NCI-H1930 (cell line): Measurements from ENCODE around the gene RASSF3.
"Not testable (repeated sequence)": the region's sequence is repeated elsewhere in the genome, so short reads cannot be mapped to it uniquely, and the experiment has no call there.

ENCODE experiments used
- DNase-seq, 2 experiments: peaks; one replicate each; lab custom pipeline; 2025; lab: John Stamatoyannopoulos, UW

RASSF3 gene

DNA sequence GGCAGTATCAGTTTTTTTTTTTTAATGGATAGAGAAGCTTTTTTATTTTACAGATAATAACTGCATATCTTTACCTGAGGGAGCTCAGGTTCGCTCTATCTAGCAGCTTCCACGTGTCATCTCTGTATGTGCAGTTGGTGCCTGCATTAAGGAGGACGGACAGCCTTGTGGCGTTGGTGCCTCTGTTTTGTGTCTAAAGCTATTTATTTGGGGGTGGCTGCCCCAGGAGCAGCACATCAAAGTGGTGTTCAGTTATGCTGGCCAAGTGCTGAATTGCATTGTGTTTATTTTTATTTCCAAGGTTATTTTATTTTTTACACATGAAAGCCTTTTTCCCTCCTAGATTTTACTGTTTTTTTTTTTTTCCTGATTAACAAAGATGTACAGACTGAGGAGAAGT, 59.7 kb downstream of the RASSF3 start:
- no peak for DNase-seq

GRCh38 chr12:64670919-64671639, 60.8 kb downstream of the RASSF3 start:
- DNase-seq = no peak

- no peak for DNase-seq
Measured at GRCh38 chr12:64671681-64672080, 61.4 kb downstream of the RASSF3 start.

DNA sequence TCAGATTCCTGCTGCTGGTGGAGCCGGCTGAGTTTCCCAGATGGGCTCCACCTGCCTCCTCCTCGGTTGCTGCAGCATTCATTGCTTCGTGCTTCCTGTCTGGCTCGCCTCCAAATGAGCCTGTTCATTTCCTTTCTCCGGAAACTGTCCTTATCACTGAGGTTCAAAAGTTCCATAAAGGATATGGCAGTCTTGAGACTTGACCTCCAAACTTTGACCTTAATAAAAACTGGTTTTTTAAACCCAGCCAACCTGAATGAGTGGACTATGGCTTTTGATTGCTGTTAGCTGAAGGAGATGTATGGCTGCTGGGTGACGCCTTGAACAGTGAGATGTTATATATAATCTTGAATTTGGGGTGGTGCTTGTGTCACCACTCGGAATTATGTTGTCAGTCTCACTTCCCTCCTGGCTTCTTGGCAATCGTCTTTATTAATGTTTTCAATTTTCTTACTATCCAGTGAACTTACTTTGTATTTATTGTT, 62.7 kb downstream of the RASSF3 start:
- DNase-seq = no peak

GRCh38 chr12:64673490-64674169, 63.3 kb downstream of the RASSF3 start:
- no peak for DNase-seq

GRCh38 chr12:64674367-64674922, 64.2 kb downstream of the RASSF3 start:
- no peak for DNase-seq

DNA sequence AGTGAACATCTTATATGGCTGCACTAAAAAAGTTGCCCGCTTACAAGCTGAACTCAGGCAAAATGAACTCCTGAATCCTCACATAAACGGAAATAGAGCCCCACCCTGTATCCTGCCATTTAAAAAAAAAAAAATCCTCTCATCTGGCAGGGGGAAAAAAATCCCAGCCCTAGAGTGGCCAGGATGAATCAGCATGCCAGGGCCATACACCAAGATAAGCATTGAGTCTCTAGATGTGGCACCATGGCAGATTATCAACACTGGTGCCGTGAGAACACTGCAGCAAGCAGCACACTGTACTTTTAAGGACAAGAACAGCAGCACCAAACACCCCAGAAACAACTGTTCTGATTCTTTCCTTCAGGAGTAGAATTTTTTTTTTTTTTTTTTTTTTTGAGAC, 65.5 kb downstream of the RASSF3 start:
- no peak for DNase-seq

GRCh38 chr12:64678248-64678647, 68.0 kb downstream of the RASSF3 start:
- no peak for DNase-seq

- no peak for DNase-seq
Measured at GRCh38 chr12:64678835-64679234, 68.5 kb downstream of the RASSF3 start.

GRCh38 chr12:64679487-64680001, 69.2 kb downstream of the RASSF3 start:
- DNase-seq = no peak

GRCh38 chr12:64680235-64680634, 69.9 kb downstream of the RASSF3 start:
- DNase-seq = no peak

DNA sequence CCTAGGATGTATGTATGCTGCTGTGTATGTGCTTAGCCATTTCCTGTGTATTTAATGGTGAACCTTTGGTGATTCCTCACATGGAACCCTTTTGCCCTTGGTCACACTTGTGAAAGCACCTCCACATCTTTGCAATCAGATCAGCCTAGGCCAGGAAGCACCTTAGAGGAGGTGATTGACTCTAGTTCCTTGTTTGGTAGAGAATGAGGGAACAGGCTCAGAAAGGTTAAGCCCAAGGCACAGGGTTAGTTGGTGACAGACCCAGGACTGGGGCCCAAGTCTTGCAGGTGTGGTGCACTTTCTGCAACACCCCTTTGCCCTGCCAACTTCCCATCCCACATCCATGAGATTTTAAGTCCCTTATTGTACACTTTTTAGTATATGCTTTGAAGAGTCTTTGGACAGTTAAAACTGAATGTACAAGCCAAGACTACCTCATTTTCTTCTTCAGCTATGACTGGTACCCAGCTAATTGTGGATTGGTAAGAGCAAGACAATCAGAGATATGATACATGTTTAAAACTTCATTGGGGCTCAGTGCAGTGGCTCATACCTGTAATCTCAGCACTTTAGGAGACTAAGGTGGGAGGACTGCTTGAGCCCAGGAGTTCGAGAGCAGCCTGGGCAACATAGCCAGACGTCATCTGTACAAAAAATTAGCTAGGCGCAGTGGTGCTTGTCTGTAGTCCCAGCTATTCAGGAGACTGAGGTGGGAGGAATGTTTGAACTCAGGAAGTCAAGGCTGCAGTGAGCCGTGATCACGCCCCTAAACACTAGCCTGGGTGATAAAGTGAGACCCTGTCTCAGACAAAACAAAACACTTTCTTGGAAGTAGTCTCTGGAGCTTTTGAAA, 71.1 kb downstream of the RASSF3 start:
- no peak for DNase-seq

- DNase-seq = no peak
Measured at GRCh38 chr12:64682572-64683277, 72.4 kb downstream of the RASSF3 start.

- DNase-seq = no peak
Measured at GRCh38 chr12:64683816-64684543, 73.7 kb downstream of the RASSF3 start.

DNA sequence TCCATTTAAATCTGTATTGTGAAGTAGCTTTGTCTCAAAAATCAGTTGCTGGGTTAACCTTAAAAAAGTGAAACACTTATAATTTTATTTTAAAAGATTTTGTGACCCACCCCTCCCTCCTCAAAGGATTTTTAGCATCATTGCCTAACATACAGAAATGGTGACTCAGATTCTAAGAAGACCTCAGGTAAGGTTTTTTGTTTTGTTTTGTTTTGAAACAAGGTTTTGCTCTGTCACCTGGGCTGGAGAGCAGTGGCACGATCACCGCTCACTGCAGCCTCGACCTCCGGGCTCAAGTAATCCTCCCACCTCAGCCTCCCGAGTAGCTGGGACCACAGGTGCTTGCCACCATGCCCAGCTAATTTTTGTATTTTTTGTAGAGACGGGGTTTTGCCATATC, 74.8 kb downstream of the RASSF3 start:
- no peak for DNase-seq

DNA sequence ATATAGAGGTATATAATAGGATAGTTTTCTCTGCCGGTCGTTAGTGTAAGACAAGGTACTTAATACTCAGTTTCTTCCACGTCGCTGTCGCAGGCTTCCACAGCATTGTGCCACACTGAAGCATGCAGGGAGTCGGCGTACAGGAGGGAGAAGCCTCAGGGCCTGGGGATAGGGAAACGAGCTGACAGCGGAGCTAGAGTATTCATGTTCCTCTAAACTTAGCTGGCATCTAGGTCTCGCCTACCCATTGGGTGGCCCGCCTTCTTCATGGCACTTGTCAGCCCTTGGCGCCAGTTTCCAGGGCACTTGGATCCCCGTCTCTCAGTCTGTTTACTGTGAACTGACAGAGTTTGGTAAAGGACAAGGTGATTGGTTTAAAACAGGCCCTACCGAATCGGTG, 75.3 kb downstream of the RASSF3 start:
- no peak for DNase-seq

GRCh38 chr12:64687816-64688215, 77.5 kb downstream of the RASSF3 start:
- DNase-seq = no peak

- DNase-seq = no peak
Measured at GRCh38 chr12:64688219-64688618, 77.9 kb downstream of the RASSF3 start.

- DNase-seq = no peak
Measured at GRCh38 chr12:64688715-64689114, 78.4 kb downstream of the RASSF3 start.

- DNase-seq = not testable (repeated sequence)
Measured at GRCh38 chr12:64690236-64690635, 79.9 kb downstream of the RASSF3 start.
